Peyer's patch (tissue), 4 donors: ENCODE measurements around the gene GPR162.
"Not testable (repeated sequence)": the region's sequence is repeated elsewhere in the genome, so short reads cannot be mapped to it uniquely, and the experiment has no call there.

Experiments
- POLR2A ChIP-seq, 2 donors: fragments of 450-650 bp; IDR thresholded peaks; one replicate each; pipeline ENCODE4 v1.5.1; 2017; ENCODE audit warnings: antibody characterized with exemption in 2 of 2, mild to moderate bottlenecking in 2 of 2, moderate library complexity in 2 of 2
- TF ChIP-seq, protein P1 (sequence below), 6 experiments: fragments of 450-650 bp in 4 of 6; fragments of 200-600 bp in 2 of 6; sonication (generic) in 1 of 6; IDR thresholded peaks; one replicate each; pipeline ENCODE4 v1.5.1; 2017 to 2019; ENCODE audit warnings: antibody characterized with exemption in 6 of 6, mild to moderate bottlenecking in 3 of 6, moderate library complexity in 1 of 6

DNA sequence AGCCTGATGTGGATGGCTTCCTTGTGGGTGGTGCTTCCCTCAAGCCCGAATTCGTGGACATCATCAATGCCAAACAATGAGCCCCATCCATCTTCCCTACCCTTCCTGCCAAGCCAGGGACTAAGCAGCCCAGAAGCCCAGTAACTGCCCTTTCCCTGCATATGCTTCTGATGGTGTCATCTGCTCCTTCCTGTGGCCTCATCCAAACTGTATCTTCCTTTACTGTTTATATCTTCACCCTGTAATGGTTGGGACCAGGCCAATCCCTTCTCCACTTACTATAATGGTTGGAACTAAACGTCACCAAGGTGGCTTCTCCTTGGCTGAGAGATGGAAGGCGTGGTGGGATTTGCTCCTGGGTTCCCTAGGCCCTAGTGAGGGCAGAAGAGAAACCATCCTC is 48.7 kb downstream of the GPR162 start:
- TF ChIP-seq, protein P1, sequence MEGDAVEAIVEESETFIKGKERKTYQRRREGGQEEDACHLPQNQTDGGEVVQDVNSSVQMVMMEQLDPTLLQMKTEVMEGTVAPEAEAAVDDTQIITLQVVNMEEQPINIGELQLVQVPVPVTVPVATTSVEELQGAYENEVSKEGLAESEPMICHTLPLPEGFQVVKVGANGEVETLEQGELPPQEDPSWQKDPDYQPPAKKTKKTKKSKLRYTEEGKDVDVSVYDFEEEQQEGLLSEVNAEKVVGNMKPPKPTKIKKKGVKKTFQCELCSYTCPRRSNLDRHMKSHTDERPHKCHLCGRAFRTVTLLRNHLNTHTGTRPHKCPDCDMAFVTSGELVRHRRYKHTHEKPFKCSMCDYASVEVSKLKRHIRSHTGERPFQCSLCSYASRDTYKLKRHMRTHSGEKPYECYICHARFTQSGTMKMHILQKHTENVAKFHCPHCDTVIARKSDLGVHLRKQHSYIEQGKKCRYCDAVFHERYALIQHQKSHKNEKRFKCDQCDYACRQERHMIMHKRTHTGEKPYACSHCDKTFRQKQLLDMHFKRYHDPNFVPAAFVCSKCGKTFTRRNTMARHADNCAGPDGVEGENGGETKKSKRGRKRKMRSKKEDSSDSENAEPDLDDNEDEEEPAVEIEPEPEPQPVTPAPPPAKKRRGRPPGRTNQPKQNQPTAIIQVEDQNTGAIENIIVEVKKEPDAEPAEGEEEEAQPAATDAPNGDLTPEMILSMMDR (IDR thresholded peaks at IDR 0.05): not testable (repeated sequence)
- not testable (repeated sequence) for TF ChIP-seq POLR2A (IDR thresholded peaks at IDR 0.05)
